H1 (cell line): Measurements from ENCODE around the gene SV2B. TPM values are rescaled to one million over a fixed set of nuclear protein-coding genes. Genes with fewer than 3 reads are reported as not detected.

Experiments
- CEBPB ChIP-seq: IDR thresholded peaks from 2 replicates; pipeline ENCODE4 v1.6.1; 2012; ENCODE audit warnings: low read depth, low read length
- CTCF ChIP-seq, 3 experiments: IDR thresholded peaks; 1 replicate in 2 of 3; 2 replicates in 1 of 3; pipeline versions ENCODE4 v1.5.1 to v1.6.1; 2011; ENCODE audit warnings: low read length in 3 of 3, mild to moderate bottlenecking in 3 of 3, inconsistent platforms in 2 of 3, low read depth in 1 of 3, moderate library complexity in 1 of 3; ENCODE audit not compliant: insufficient read depth in 1 of 3; ENCODE audit errors: control extremely low read depth in 1 of 3
- EP300 ChIP-seq, 2 experiments: IDR thresholded peaks; 1 replicate in 1 of 2; 2 replicates in 1 of 2; pipeline ENCODE4 v1.6.1; 2011 to 2012; ENCODE audit warnings: low read depth in 2 of 2, low read length in 2 of 2, mild to moderate bottlenecking in 2 of 2, borderline replicate concordance in 1 of 2, inconsistent platforms in 1 of 2, moderate library complexity in 1 of 2
- HDAC2 ChIP-seq, 2 experiments: fragments of 300-600 bp in 1 of 2; sonication (generic) in 1 of 2; IDR thresholded peaks; 2 replicates each; pipeline ENCODE4 v1.6.1; 2011 to 2012; ENCODE audit warnings: low read depth in 2 of 2, low read length in 2 of 2, mild to moderate bottlenecking in 2 of 2, moderate library complexity in 2 of 2, borderline replicate concordance in 1 of 2, inconsistent platforms in 1 of 2
- RXRA ChIP-seq: IDR thresholded peaks from 2 replicates; pipeline ENCODE4 v1.6.1; 2011; ENCODE audit warnings: low read depth, mild to moderate bottlenecking, low read length, moderate library complexity; ENCODE audit not compliant: insufficient read depth
- SIRT6 ChIP-seq: IDR thresholded peaks from one replicate; pipeline ENCODE4 v1.7.1; 2012; ENCODE audit warnings: low read length, inconsistent platforms
- polyA plus RNA-seq, 7 experiments: library from polyadenylated mRNA; depleted of rRNA in 3 of 7; stranded (reverse) in 5 of 7; unstranded in 2 of 7; fragments of >200 nt in 5 of 7; fragments of 200-250 nt in 2 of 7; gene quantifications; 1 replicate in 5 of 7; 2 replicates in 1 of 7; 4 replicates in 1 of 7; pipeline versions ENCODE4 v1.2.1 to v1.2.3, GENCODE V29; 2011 to 2013; ENCODE audit warnings: missing spikeins in 2 of 7, mixed read lengths in 2 of 7
- total RNA-seq: library from RNA; stranded (reverse); fragmentation: NEBNext Ultra II Directional; extraction: Animal tissue kit (Norgen Biotek cat#: 25700); gene quantifications from 2 replicates; pipeline ENCODE4 v1.2.1, GENCODE V29; 2021

SV2B gene
- total and polyA plus RNA-seq, 2 of the 8 experiments (the other 6 are each of a cell fraction or from before 2014, with no cell fraction given): 0.09 to 0.20 TPM

- no peak for TF ChIP-seq EP300 (IDR thresholded peaks at IDR 0.05; ENCODE audit: borderline replicate concordance in 1 of 2, low read depth in 2 of 2, low read length in 2 of 2)
- no peak for TF ChIP-seq RXRA
- TF ChIP-seq CEBPB: no peak
- TF ChIP-seq CTCF (IDR thresholded peaks at IDR 0.05; ENCODE audit: control extremely low read depth in 1 of 3, insufficient read depth in 1 of 3, low read depth in 1 of 3, low read length in 3 of 3): no peak
- no peak for TF ChIP-seq HDAC2 (IDR thresholded peaks at IDR 0.05; ENCODE audit: borderline replicate concordance in 1 of 2, low read depth in 2 of 2, low read length in 2 of 2)
- no peak for TF ChIP-seq SIRT6
These were observed 109.3 kb downstream of the SV2B start (continued) for GRCh38 chr15:91209318-91209717.
